Measurements from ENCODE around the gene SH3GLB1. TPM values are rescaled to one million over a fixed set of nuclear protein-coding genes. Genes with fewer than 3 reads are reported as not detected.

SH3GLB1 gene
- total and polyA plus RNA-seq, 9 donors: 18.8 to 63.2 (median 49.5) TPM

DNA sequence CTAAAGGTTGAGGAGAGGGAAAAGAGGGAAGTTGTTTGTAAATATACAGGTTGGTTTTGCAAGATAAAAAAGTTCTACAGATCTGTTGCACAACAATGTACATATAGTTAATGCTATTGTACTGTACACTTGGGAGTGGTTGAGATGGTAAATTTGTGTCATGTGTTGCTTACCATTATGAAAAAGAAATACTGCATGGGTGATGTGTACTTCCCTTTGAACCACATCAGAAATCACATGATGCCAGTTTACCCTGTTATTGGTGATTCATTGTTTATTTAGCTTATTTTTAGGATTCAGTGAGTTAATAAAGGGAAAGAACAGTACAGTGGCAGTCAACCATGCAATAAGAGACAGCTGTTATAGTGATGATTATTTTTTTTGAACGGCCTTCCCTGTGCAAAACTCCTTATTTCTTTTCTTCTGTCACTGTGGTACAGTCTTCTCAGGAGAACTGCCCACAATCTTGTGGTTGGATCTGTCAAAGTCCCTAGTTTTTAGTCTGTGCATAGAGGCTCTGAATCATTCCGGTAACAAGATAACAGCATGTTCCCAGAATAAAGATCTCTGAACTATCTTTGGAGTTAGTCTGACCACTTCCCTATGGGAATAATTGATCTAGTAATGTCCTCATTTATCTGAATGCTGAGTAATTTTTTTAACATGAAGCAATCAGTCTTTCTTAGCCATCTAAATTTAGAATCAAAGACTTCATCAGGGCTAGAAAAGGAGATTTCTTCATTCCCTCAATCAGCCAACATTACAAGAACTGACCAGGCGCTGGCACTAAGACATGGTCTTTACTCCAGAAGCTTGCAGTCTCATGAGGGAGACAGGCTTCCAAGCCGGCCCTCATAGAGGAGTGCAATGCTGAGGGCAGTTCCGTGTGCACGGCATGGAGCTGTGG lies 84.2 kb downstream of the SH3GLB1 start:
- Histone ChIP-seq H3K36me3 (no peaks in the 10 kb centered on the region), H3K27ac (no peak overlapping the region), H3K9me3 (no peaks in the 10 kb centered on the region), H3K4me1 (ENCODE audit: insufficient read depth) (no peaks in the 10 kb centered on the region), H3K27me3 (no peaks in the 10 kb centered on the region), H3K4me3 (no peak overlapping the region)
- intact Hi-C loops (cut with DNase I): no loop called here
- peak in 1 of 5 donors; percentile 22 for DNase-seq
- TF ChIP-seq, protein P1, sequence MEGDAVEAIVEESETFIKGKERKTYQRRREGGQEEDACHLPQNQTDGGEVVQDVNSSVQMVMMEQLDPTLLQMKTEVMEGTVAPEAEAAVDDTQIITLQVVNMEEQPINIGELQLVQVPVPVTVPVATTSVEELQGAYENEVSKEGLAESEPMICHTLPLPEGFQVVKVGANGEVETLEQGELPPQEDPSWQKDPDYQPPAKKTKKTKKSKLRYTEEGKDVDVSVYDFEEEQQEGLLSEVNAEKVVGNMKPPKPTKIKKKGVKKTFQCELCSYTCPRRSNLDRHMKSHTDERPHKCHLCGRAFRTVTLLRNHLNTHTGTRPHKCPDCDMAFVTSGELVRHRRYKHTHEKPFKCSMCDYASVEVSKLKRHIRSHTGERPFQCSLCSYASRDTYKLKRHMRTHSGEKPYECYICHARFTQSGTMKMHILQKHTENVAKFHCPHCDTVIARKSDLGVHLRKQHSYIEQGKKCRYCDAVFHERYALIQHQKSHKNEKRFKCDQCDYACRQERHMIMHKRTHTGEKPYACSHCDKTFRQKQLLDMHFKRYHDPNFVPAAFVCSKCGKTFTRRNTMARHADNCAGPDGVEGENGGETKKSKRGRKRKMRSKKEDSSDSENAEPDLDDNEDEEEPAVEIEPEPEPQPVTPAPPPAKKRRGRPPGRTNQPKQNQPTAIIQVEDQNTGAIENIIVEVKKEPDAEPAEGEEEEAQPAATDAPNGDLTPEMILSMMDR (IDR thresholded peaks at IDR 0.05): no peak
- TF ChIP-seq EP300 (IDR thresholded peaks at IDR 0.05) (no peak), POLR2A (IDR thresholded peaks at IDR 0.05) (no peak)
- WGBS, 3 donors: 54 to 68% (median 58%) methylated on average over 6 of the region's 6 CpGs

DNA sequence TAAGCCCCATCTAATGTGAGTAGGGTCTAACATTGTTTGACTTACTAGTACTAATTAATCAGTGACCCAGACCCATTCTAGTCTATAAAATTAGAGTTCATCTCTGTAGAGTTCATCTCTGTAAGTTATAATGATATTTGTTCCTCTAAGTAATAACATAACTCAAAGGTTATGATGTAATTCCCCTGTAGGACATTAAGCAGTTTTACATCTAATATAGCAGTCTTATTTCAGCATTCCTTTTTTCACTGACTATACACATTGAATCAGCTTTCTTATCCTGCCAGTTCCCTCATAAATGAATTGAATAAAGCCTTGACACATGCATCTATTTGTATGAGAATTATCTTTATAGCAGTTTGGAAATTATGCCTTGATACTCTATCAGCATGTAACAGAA lies 90.9 kb downstream of the SH3GLB1 start:
- Histone ChIP-seq H3K4me3 (no peak overlapping the region), H3K9me3 (no peaks in the 10 kb centered on the region), H3K4me1 (ENCODE audit: insufficient read depth) (no peaks in the 10 kb centered on the region), H3K27me3 (no peaks in the 10 kb centered on the region), H3K27ac (no peak overlapping the region), H3K36me3 (no peaks in the 10 kb centered on the region)
- TF ChIP-seq POLR2A (IDR thresholded peaks at IDR 0.05) (no peak), EP300 (IDR thresholded peaks at IDR 0.05) (no peak)
- TF ChIP-seq, protein P1 (IDR thresholded peaks at IDR 0.05): no peak
- intact Hi-C loops (cut with DNase I): no loop called here
- DNase-seq: no peak

Other genes starting within 250 kb of the SH3GLB1 start
- gene CLCA1, start 235.6 kb upstream of the SH3GLB1 start, total RNA-seq: 1 to 10 TPM in 1 of 7 donors, under 1 TPM in 2, not detected in 4; 0.07 to 1.5 (median 0.43) TPM
- gene CLCA1, start 235.6 kb upstream of the SH3GLB1 start, polyA plus RNA-seq: not detected
- under 1 TPM in 3 of 7 donors, not detected in 4; 0.12 to 0.23 (median 0.22) TPM for gene CLCA4, start 157.5 kb upstream of the SH3GLB1 start, total RNA-seq
- gene CLCA4, start 157.5 kb upstream of the SH3GLB1 start, polyA plus RNA-seq: not detected
- 100 to 1,000 TPM; 124 to 234 (median 167) TPM for gene SELENOF, start 209.6 kb downstream of the SH3GLB1 start, total RNA-seq
- gene SELENOF, start 209.6 kb downstream of the SH3GLB1 start, polyA plus RNA-seq: 100 to 1,000 TPM; 122 to 294 TPM
- 10 to 100 TPM; 12.6 to 30.0 (median 21.8) TPM for gene HS2ST1, start 210.1 kb downstream of the SH3GLB1 start, total RNA-seq
- gene HS2ST1, start 210.1 kb downstream of the SH3GLB1 start, polyA plus RNA-seq: 10 to 100 TPM; 11.5 to 31.6 TPM

All from ovary (tissue), 9 donors.